Glutamatergic neuron (in vitro differentiated cells): ENCODE results near the gene JAZF1. TPM values are rescaled to one million over a fixed set of nuclear protein-coding genes. Genes with fewer than 3 reads are reported as not detected.

Experiments
- DNase-seq: peaks from one replicate; pipeline ENCODE4 v3.0.0; 2022
- H3K27ac Mint-ChIP-seq: one replicate; pipeline ENCODE4 v1.8.0; 2020; ENCODE audit warnings: mild to moderate bottlenecking, mixed read lengths, inconsistent platforms; ENCODE audit not compliant: unreplicated experiment
- H3K27me3 Mint-ChIP-seq: one replicate; pipeline ENCODE4 v1.8.0; 2020; ENCODE audit warnings: mild to moderate bottlenecking, moderate library complexity, mixed read lengths, inconsistent platforms; ENCODE audit not compliant: unreplicated experiment
- H3K36me3 Mint-ChIP-seq: one replicate; pipeline ENCODE4 v1.8.0; 2020; ENCODE audit warnings: mild to moderate bottlenecking, mixed read lengths, inconsistent platforms; ENCODE audit not compliant: unreplicated experiment
- H3K4me1 Mint-ChIP-seq: one replicate; pipeline ENCODE4 v1.8.0; 2020; ENCODE audit warnings: mild to moderate bottlenecking, low read depth, mixed read lengths, inconsistent platforms; ENCODE audit not compliant: unreplicated experiment
- H3K4me3 Mint-ChIP-seq: one replicate; pipeline ENCODE4 v1.8.0; 2020; ENCODE audit warnings: mild to moderate bottlenecking, mixed read lengths, inconsistent platforms; ENCODE audit not compliant: unreplicated experiment
- H3K9me3 Mint-ChIP-seq: one replicate; pipeline ENCODE4 v1.8.0; 2020; ENCODE audit warnings: mild to moderate bottlenecking, moderate library complexity, mixed read lengths, inconsistent platforms; ENCODE audit not compliant: unreplicated experiment
- CTCF ChIP-seq: fragments of 200-600 bp; sonication (generic); IDR thresholded peaks from one replicate; pipeline ENCODE4 v1.5.0; 2021; ENCODE audit not compliant: partially characterized antibody, unreplicated experiment
- total RNA-seq: library from RNA; stranded (reverse); fragmentation: NEBNext Ultra II Directional; extraction: Animal tissue kit (Norgen Biotek cat#: 25700); gene quantifications from one replicate; pipeline ENCODE4 v1.2.1, GENCODE V29; 2021; ENCODE audit not compliant: unreplicated experiment

JAZF1 gene
- total RNA-seq, 1 donor from 2014 or later, result 14.1 TPM

GRCh38 chr7:27784399-27785053 is 396.1 kb downstream of the JAZF1 start:
- DNase-seq, result no peak
- no peaks in the 10 kb centered on the region for H3K9me3 Mint-ChIP-seq
- TF ChIP-seq CTCF, result peak; percentile 90
- H3K4me1 Mint-ChIP-seq, result peaks cover 3% of the 10 kb centered on the region
- no peaks in the 10 kb centered on the region for H3K36me3 Mint-ChIP-seq
- H3K27ac Mint-ChIP-seq, result no peak overlapping the region
- no peaks in the 10 kb centered on the region for H3K27me3 Mint-ChIP-seq
- no peak overlapping the region for H3K4me3 Mint-ChIP-seq

- TF ChIP-seq CTCF, result no peak
- peaks cover 3% of the 10 kb centered on the region for H3K4me1 Mint-ChIP-seq
- no peak for DNase-seq
- H3K27me3 Mint-ChIP-seq, result no peaks in the 10 kb centered on the region
- H3K36me3 Mint-ChIP-seq, result no peaks in the 10 kb centered on the region
- H3K9me3 Mint-ChIP-seq, result no peaks in the 10 kb centered on the region
- H3K27ac Mint-ChIP-seq, result no peak overlapping the region
- H3K4me3 Mint-ChIP-seq, result no peak overlapping the region
Measured at GRCh38 chr7:27782849-27783248, 397.7 kb downstream of the JAZF1 start.

- no peak for DNase-seq
- Mint-ChIP-seq H3K27me3 (no peaks in the 10 kb centered on the region), H3K36me3 (no peaks in the 10 kb centered on the region), H3K4me1 (peaks cover 3% of the 10 kb centered on the region), H3K4me3 (no peak overlapping the region), H3K27ac (no peak overlapping the region), H3K9me3 (no peaks in the 10 kb centered on the region)
- no peak for TF ChIP-seq CTCF
Measured at GRCh38 chr7:27781188-27781587, 399.4 kb downstream of the JAZF1 start.

Other genes with a start within 250 kb of the JAZF1 start
- 50.4 TPM for gene CREB5, start 231.7 kb upstream of the JAZF1 start, total RNA-seq